ENCODE data around the gene BCR.
"Not testable (repeated sequence)": the region's sequence is repeated elsewhere in the genome, so short reads cannot be mapped to it uniquely, and the experiment has no call there.

The BCR gene

DNA sequence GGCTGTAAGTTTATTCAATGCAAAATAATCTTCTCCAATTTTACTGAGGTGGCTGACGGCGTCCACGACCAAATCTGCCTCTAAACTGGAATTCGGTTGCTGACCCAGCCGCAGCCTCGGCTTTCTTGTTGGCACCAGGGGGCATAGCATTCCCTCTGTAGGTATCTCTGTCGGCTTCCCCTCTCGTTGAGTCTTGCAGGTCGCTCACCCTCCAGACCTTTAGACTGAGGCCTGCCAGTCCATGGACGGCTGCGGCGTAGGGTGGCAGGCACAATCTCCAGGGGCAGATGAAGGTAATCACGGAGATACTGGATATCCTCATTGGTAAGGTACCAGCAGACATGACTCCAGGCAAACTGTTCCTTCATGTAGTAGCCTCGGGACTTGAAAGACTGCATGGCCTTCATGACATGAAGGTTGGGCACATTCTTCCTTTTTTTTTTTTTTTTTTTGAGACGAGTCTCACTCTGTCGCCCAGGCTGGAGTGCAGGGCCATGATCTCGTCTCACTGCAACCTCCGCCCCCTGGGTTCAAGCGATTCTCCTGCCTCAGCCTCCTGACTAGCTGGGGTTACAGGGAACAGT is 142.3 kb downstream of the BCR start:
- not testable (repeated sequence) for DNase-seq

GRCh38 chr22:23323960-23324688 is 143.8 kb downstream of the BCR start:
- DNase-seq, result not testable (repeated sequence)

DNA sequence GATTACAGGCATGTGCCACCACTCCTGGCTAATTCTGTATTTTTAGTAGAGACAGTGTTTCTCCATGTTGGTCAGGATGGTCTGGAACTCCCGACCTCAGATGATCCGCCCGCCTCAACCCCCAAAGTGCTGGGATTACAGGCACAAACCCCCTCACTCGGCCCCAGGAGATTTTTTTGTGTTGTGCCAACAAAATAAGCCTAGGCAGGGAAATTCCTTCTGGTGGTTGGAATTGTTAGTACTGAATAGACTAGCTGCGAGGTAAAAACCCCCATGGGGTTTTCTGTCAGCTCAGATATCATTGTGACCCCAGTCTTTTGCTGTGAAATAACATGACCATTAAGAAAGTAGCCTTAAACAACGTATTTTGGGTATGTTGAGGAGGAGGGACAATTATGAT is 144.9 kb downstream of the BCR start:
- no peak for DNase-seq

- not testable (repeated sequence) for DNase-seq
Observed at GRCh38 chr22:23333822-23334221, 153.5 kb downstream of the BCR start.

DNA sequence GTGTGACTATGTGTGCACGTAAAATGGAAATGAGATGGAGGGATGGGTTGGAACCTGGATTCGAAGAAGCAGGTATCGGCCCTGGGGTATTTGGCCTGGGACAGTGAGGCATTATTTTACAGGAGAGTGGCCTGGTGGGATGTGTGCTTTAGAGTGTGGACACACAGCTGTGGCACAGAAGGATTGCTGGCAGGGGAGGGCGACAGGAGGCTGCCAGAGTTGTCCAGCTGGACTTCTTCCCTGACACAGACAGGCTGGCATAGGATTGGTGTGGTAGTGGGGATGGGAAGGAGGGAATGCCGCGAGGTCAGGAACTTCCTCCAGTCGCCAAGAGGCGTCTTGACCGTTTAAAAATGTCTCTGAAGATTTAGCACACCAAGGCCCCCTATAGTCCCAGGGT is 157.4 kb downstream of the BCR start:
- DNase-seq, result not testable (repeated sequence)

GRCh38 chr22:23341942-23342695 is 161.8 kb downstream of the BCR start:
- not testable (repeated sequence) for DNase-seq

GRCh38 chr22:23351321-23351720 is 171.0 kb downstream of the BCR start:
- no peak for DNase-seq

- no peak for DNase-seq
Observed at GRCh38 chr22:23353004-23353403, 172.7 kb downstream of the BCR start.

DNA sequence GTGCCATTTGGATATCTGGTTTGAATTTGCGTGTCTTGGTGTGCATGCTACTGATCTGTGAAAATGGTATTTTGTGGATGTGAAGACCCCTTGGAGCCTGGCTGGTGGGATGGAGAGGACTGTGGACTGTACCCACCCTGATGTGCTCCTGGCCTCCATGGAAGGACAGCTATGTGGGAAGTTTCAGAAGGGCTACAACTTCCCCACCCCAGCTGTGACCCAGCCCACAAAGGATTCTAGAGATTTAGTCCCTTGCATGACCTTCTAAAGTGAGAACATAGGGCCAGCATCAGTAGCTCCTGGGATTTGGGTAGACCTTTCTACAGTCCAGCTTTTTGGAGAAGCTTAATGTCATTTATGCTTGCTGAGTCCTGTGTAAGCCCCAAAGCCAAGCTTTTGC is 173.4 kb downstream of the BCR start:
- DNase-seq, result no peak

GRCh38 chr22:23356094-23356493 is 175.8 kb downstream of the BCR start:
- no peak for DNase-seq

GRCh38 chr22:23357053-23357452 is 176.7 kb downstream of the BCR start:
- no peak for DNase-seq

- DNase-seq, result no peak
Observed at GRCh38 chr22:23359583-23360123, 179.3 kb downstream of the BCR start.

GRCh38 chr22:23361676-23362075 is 181.4 kb downstream of the BCR start:
- DNase-seq, result no peak

- no peak for DNase-seq
Observed at GRCh38 chr22:23363683-23364082, 183.4 kb downstream of the BCR start.

GRCh38 chr22:23364389-23364788 is 184.1 kb downstream of the BCR start:
- DNase-seq, result no peak

GRCh38 chr22:23365524-23365923 is 185.2 kb downstream of the BCR start:
- no peak for DNase-seq

GRCh38 chr22:23365961-23366360 is 185.7 kb downstream of the BCR start:
- no peak for DNase-seq

DNA sequence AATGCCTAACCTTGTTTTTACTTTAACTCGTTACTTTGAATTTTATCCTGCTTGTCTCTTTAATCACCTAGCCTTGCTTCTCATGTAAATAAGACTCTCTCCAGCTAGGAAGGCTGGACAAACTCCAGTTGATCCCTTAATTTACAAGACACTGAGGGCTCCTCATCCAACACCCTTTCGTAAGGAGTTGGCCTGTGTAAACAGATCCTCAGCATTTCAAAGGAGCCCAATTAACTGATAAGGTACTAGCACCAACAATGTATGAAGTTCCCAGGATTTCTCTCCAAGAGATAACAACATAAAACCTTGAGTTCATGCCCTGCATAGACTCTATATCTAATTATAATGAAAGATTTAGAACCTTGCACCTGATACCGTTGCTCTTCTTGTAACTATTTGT is 186.9 kb downstream of the BCR start:
- not testable (repeated sequence) for DNase-seq
